T-helper 1 cell (primary cell): ENCODE results near the gene CLDN7.
A peak's percentile ranks its signal among the peaks of the same experiment; 100 is the strongest.
"Not testable (repeated sequence)": the region's sequence is repeated elsewhere in the genome, so short reads cannot be mapped to it uniquely, and the experiment has no call there.

ENCODE experiments used
- DNase-seq, 5 donors: peaks; one replicate each; pipeline ENCODE4 v3.0.0-alpha.2; 2012 to 2020

Gene CLDN7

DNA sequence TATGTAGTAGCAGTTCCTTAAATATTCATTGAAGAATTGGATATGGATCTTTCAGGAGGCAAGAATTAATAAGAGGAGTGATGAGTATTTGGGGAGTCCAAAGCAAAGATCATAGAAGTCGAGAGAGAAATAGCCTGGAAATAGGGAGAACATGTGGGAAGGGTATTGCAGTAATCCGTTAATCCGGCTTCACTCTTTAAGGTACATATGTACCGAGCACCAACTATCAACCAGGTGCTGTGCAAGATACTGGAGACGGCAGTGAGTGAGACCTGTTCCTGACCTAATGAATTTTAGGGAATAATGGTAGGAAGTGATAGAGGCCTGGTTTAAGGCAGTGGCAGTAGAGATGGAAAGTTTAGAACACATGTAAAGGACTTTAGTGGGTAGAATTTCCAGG lies 9.2 kb downstream of the CLDN7 start:
- no peak for DNase-seq

DNA sequence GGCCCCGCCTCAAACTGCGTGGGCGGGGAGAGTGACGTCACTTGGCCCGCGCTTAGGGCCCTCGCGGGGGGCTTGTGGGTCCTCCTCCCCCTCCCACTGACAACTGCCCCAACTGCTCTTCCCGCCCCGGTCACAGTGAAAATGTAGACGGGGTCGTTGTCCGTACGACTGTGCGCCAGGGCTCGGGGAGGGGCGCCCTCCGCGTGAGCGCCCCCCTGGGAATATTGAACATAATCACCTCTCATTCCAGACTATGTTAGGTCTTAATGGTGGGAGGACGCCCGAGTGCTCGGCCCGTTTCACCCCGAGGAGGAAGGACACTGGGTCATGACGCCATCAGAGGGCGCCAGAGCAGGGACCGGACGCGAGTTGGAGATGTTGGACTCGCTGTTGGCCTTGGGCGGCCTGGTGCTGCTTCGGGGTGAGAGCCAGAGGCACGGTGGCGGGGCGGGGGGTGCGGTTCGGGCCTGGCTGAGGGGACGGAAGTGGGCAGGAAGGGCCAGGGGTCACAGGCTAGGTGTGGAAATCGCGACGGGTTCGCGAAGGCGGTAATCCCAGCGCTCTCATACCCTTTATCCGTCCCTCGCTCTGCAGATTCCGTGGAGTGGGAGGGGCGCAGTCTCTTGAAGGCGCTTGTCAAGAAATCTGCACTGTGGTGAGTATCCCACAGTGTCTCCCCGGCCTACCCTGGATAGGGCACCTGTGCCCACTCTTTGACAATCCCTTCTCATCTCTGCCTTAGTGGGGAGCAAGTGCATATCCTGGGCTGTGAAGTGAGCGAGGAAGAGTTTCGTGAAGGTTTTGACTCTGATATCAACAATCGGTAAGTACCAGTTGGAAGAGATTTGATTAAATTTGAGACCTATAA lies 9.9 kb downstream of the CLDN7 start, which contains the start of gene ELP5:
Gene ELP5 (plus strand): TSS at position 40 of the 868 bp plus-strand sequence. CDS start 336 bp downstream, at position 376.
- peak; percentile 70 to 92 (median 81) for DNase-seq

DNA sequence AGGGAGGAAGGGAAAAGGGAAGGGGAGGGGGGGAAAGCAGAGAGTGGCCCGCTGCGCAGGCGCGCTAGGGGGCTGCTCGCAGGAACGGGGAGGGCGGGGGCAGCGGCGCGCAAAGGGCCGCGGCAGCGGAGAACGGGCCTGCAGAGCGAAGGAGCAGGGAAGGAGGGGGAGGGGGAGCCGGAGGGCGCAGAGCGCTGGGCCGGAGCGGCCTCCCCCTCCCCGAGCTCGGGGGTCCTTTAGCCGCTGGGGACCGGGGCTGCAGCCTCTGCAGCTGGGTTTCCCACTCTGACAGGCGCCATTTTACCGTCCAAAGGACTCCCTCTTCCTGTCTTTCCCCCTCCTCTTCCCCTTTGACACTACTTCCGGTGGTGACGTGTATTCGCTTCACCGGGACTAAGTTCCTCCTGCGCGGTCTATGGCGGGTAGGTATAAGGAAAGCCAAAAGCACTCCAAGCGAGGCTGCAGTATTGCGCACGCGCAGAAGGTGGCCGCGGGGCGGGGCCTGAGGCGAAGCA lies 10.6 kb downstream of the CLDN7 start, which contains the start of gene CTDNEP1:
Gene CTDNEP1 (minus strand): TSS at position 74 of the 515 bp plus-strand sequence. CDS start 438 bp downstream, outside the sequence.
- peak; percentile 96 to 99 (median 98) for DNase-seq

DNA sequence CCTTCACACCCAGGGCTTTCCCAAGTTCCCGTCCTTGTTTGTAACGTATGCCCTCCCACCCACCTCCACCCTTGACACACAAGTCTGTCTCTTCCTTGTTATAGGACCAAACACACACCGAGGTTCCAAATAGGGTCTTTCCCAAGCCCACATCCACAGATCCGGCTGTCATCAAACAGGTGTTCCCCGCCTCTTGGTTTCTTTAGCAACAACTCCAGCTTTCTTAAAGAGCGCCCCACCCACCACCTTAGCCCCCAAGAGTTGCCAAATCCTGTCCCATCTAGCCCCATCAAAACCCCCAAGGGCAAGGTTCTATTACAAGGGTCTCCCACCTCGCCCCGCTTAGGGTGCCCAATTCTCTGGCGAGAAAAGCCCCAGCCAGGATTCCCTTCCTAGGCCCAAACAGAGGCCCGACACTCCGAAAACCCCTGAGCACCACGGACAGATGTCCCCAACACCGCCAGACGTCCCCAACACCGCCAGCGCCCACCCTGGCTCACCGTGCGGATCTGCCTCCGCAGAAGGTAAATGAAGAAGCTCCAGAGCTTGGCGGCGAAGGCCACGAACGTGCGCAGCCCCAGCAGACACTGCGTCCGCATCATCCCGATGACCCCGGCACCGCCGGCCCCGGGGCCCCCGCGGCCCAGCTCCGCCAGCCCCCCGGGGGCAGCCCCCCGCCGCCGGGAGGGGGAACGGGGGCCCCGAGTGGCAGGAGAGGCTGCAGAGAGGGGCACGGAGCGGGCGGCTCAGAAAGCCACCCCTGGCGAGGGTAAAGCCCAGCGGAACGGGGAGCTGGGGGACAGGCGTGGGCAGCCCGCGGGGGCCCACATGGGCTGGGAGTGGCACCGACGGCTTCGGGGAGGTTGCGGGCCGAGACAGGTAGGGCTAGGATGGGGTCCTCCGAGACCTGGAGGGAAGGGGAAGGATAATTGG lies 11.3 kb downstream of the CLDN7 start:
- no peak for DNase-seq

DNA sequence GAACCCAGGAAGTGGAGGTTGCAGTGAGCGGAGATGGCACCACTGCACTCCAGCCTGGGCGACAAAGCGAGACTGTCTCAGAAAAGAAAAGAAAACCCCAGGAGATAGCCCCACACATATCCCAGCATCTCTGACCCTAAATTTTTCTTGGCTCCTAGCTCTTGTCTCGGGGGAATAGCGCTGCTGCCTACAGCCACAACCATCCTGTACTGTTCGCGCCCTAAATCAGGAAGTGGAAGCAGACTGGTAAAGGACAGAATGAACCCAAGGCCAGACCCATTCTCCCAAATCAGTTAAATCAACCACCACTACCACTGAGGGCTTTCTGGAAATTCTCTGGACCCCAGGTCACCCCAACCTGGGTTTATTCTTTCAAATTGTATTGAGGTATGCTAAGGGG lies 12.4 kb downstream of the CLDN7 start:
- DNase-seq, result no peak

DNA sequence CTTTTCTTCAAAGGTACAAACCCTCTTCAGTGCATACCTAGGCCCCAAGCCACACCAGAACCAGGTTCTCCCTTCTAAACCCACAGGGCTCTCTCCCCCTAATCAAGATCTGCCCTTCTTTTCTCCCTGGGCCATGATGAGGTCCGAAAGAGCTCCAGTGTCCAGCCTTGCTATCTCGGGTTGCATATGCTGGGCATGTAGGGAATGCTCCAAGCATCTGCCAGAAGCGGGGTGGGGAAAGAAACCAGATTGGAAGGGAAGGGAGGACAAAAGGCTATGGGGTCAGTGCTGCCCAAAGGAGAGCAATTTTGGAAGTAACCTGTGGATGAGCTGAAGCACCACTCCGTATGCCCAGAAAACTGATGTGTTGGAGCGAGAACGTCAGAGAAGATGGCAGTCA lies 13.1 kb downstream of the CLDN7 start:
- DNase-seq, result no peak

DNA sequence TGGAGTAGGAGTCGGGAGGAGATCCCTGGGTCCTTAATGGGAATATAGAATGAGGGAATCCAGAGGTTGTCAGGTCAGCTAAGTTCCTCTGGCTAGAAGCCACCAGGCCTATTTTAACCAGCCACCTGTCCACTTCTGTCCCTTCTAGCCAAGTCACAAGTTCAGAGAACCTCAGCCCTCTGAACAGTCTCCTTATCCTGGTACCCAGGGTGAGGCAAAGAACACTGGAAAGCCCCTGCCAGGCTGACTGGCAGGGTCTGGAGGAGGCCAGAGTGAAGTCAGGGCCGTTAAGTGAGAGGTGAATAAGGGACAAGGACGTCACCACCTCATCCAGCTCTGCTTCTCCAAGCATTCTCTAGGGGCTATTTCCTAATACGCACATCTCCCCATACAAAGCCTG lies 13.5 kb downstream of the CLDN7 start:
- DNase-seq, result no peak

DNA sequence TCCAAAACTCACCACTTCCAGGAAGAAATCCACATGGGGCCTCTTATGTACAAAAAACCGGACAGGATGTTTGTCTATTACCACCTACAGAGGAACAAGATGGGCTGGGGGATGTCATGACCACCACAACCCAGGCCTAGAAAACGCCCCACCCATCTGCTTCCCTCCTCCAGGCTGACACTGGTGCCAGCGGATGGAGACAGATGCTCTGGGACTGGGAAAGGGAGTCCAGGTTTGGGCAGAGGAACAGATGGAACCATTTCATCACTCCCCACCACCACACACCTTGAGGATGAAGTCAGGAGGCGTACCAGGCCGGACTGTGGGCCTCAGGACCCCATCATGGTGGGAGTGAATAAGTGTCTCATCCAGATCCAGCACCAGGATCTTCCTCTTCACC lies 15.5 kb downstream of the CLDN7 start:
- DNase-seq, result no peak

DNA sequence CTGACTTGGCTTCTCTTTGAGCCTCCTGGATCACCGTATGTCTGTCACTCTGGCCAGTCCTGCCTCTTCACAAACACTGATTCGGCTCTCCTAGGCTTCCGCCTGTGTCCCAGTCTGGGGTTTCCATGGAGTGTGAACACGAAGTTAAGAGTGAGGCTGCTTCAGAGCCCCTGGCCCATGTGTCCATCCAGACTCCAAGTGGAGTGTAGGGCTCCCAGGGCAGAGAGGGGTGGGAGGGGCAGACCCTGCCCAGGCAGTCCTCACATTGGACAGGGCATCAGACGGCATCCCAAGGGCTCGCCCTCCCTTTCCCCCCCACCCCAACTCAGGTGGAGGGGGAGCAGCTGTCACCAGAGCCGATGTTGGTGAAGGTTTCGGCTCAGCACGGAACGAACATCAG lies 18.4 kb downstream of the CLDN7 start:
- not testable (repeated sequence) for DNase-seq

DNA sequence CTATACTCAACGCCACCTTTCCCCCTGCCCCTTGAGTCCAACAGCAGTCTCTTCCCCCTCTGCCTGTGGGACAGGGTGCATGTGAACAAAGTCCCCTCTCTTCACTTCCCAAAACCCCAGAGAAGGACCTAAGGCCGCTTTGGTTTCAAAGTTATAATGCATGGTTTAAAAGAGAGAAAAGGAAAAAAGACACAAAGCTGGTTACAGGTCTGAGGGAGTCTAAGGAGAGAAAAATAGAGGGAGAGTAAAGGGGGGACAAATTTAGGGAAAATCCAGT lies 18.9 kb downstream of the CLDN7 start:
- no peak for DNase-seq

DNA sequence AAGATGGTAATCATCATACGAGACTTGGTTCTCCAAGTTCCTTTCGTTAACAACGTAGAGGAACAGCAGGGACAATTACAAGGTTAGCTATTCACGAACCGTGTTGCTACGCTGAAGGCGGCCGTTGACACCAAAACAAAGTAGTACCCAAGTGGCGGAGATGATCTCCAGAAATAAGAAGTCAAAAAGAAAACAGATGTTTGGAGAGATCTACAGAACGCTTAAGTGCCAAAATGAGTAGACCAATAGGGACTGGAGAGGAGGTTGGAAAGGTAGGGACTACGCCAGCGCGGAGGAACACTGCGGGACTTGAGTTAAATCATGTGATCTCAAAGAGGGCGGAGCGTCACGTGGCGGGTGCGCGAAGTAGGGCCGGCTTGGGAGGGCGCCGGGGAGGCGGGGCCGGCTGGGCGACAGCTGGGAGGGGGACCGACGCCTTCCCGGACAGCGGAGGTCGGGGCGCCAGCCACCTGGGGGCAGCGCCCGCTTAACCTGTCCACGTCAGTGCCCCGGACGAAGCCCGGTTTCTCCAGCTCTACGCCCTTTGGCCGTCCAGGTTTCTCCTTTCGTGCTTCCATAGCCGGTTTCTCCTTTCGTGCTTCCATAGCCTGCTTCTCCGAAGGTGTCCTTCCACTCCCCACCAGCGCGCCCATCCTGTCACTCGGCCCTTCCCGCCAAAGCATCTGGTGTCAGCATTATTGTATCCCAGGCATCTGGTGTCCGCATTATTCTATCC lies 19.4 kb downstream of the CLDN7 start:
- DNase-seq, result peak; percentile 90 to 96 (median 93)

DNA sequence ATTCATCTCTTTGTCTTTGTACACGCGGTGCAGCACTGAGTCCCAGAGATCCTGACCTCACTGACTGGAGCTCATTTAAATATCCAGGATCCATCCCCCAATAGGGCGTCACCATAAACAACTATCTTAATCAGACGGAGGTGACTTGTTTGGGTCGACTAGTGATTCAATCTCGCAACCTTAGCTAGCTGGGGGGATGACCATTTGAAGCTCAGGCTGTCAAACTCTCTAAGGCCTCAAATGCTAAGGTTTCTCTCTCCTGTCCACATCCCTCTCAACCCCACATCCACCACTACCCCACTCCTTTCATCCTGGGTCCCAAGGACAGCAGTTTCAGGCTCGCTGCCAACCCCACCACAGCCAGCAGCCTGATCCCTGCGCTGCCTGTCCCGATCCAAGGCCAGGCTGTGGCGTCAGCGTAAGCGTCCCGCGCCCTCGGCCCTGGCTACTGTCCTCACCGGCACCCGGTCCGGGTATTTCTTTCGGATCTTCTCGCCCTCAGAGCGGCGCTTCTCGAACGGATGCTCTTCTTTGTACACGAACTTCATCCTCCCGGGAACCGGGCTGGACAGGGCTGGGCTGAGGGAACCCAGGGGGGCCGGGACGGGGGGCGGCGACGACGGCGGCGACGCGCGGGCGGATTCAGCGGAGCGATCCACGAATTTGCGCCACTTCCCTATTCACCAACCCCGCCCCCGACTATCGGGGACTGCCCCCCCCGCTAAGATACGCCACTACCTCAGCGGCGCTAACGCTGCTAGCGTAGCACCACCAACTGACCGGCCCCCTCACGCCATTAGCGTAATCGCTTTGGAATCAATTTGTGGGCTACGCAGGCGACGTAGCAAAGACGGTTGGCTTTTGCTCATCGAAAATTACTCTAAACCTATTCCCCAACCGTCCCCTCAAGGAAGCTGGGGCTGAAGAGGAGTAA lies 20.2 kb downstream of the CLDN7 start, which contains the start of gene GABARAP:
Gene GABARAP (minus strand): TSS at position 667 of the 934 bp plus-strand sequence. CDS start 119 bp downstream, at position 548.
- peak; percentile 80 to 94 (median 90) for DNase-seq

DNA sequence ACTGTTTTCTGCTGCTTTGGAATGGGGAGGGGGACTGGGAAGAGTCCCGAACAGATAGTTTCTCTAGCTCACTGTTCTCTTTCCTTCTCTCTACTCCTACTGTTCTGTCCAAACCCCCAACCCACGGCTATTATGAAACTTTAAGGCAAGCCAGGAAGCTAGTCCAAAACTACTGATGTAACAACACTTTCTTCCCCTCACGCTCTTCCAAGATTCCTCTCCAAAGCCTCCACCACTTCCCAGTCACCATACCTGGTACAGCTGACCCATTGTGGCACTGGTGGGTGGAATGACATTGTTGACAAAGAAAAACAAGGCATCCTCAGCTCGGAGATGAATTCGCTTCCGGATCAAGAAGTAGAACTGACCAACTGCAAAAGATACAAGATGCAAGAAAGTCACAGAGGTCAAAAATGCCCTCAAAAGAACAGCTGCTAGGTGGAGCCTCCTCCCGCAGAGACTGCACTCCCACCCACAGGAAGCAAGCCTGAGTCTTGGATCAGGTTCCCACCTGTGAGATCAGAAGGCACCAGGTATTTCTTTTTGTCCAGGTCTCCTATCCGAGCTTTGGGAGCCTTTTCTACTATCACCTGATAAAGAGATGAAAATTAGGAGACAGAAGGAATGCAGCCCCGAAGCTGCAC lies 21.1 kb downstream of the CLDN7 start:
- no peak for DNase-seq

DNA sequence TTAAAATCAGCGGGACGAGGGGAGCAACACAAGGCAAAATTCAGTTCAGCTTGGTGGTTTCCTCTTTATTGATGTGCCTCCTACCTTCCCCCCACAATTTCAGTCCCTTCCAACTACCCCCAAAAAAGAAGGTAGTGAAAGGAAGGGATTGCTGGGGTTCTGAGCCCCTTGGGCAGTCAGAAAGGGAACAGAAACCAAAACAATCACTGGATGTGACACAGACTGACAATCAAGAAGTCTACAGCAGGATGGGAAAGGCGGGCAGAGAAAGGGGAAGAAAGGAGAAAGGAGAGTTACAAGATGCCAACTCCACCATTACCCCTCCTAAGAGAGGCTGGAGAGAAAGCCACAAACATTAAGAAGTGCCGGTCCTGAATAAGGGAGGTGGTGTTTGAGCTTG lies 21.9 kb downstream of the CLDN7 start:
- DNase-seq, result no peak

DNA sequence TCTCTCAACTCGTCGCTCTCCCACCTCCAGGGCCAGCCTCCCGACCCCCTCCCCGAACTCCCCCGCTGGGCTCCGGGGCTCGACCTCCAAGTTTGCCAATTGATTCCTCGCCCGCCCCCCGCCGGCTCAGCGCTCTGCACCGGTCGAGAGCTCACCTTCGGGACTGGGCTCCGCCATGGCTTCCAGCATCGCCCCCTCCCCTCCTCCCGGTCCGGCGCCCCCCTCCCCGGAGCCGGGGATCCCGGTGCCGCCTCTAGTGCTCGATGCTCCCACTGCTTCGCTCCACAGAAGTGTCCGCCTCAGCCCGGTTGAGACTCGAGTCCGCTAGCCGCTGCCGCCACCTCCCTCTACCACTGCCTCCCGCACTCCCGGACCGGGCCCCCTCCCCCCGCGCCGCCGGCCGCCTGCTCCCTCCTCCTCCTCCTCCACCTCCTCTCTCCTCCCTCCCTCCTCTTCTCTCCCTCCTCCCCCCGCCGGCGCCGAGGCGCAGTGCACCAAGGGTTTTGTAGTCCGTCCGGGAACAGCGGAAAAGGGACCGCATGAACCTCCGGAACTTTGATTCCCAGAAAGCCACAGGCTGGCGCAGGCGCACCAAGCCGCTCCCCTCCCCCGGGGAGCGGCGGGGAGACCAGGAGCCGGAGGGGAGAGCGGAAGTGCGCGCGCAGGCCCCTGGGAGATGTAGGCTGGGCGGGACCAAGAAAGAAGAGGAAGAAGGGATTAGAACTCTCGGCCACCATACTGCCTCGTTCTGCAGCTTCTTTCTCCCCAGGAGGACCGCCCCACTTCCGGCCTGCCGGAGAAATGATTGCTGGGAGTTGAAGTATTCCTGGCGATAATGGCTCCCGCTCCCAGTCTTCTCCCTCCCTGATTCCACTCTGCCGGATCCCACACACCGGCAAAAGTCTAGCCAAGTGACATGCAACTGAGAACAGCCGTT lies 22.9 kb downstream of the CLDN7 start, which contains the start of gene PHF23:
Gene PHF23 (minus strand): TSS at position 367 of the 937 bp plus-strand sequence. CDS start 178 bp downstream, at position 189.
- peak; percentile 94 to 100 (median 95) for DNase-seq

DNA sequence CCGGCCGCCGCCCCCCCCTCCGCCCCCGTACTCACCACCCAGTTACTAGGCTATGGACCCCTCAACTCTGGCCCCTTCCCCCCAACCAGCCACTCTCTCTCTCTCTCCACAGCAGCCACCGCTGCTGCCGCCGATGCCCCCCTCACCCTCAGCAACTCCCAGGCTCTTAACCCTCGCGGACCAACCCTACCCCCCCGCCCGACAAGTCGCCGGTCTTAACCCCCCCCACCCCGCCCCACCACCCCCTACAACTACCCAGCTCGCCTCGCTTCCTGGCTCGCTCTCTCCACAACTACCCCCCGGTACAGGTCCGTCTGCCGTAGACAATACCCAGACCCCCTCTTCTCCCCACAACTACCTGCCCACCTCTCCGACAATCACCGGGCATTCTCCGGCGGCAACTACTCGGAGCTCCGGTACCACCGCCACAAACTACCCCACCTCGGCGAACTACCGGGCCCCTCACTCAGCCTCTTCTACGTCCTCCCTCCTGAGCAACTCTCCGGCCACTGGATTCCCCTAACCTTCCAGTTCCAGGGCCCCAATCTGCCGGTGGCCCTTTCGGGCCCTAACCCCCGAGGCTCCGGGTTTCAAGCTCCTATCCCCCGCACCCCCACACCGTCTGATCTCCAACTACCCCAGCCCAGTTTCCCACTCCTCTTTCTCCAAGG lies 23.7 kb downstream of the CLDN7 start:
- DNase-seq, result peak in 2 of 5 donors; percentile 32 to 47

DNA sequence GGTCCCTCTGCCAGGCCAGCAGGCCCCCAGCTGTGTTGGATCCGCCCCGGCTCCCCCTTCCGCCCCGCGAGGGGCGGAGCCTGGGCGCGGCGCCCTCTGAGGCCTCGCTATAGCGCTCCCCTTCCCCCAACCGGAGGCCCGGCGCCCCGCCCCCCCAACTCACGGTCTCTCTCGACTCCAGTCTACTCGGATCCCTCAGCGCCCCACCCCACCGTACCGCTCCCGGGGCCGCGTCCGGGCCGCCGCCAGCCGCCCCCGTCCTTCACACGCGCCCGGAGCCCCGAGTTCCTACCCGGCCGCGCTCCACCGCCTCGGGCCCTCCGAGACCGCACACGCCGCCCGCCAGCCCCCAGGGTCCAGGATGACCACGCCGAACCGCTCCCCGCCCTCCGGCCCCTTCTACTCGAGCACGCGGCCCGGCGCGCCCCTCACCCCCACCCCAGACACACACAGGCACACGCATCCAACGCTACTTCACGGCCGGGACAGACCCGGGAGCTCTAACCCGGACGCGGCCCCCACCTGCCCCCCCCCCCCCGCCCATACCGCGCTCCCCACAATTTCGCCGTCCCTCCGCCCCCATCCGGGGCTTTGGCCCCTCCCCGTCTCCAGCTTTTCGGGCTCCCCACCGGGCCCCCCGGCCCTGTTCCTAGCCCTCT lies 24.4 kb downstream of the CLDN7 start:
- peak; percentile 61 to 82 (median 74) for DNase-seq

DNA sequence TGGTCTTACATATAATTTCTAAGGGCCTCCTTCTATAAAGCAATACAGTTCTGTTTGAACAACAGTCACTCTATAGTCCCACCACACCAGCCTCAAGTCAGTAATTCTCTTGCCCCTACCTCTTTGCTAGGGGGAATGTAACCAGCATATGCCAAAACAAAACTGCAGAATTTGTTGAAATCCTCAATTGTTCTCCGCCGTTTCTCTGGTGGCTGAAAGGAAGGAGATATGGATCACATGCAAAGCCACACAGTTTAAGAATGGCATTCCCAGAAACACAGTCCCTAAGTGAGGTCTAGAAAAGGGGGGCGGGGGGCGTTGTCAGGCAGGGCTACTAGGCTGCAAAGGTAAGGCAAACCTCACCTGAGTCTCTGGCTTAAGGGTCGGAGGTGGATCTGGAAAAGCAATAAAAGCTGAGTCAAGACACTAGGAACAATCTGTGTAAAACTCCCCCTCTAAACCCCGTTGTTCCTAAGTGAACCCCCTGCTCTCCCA lies 25.0 kb downstream of the CLDN7 start:
- DNase-seq, result no peak
